H1 (cell line): ENCODE data around the gene DNAJC10. TPM values are rescaled to one million over a fixed set of nuclear protein-coding genes. Genes with fewer than 3 reads are reported as not detected.

Experiments used
- CTCF ChIA-PET: fragments of 300-600 bp; sonication (Branson Sonifier 250); formaldehyde crosslinking; loops from one replicate; lab custom pipeline; 2021; ENCODE audit not compliant: partially characterized antibody; lab: Charles Lee
- POLR2A ChIA-PET: fragments of 300-600 bp; sonication (Branson Sonifier 250); formaldehyde crosslinking; loops from one replicate; lab custom pipeline; 2021; ENCODE audit warnings: inconsistent platforms; ENCODE audit not compliant: partially characterized antibody; lab: Charles Lee
- DNase-seq, 2 experiments: peaks; one replicate each; pipeline versions ENCODE4 v3.0.0 to v3.0.0-alpha.2; 2010 to 2022; ENCODE audit warnings: low spot score in 2 of 2, low read depth in 1 of 2, mixed read lengths in 1 of 2
- FAIRE-seq: peaks from 2 replicates; lab custom pipeline; 2011; peaks lifted over from hg19 to GRCh38; lab: Jason Lieb, UNC
- H2AFZ ChIP-seq: 2 replicates; pipeline ENCODE4 v1.8.1; 2012; ENCODE audit warnings: low read length, inconsistent platforms
- H2AK5ac ChIP-seq: 2 replicates; pipeline ENCODE4 v1.6.1; 2013; ENCODE audit warnings: low read depth, low read length
- H2BK120ac ChIP-seq: replicated peaks from 2 replicates; pipeline ENCODE3; 2013; ENCODE audit warnings: low read depth, low read length, inconsistent platforms
- H2BK12ac ChIP-seq: 2 replicates; pipeline ENCODE4 v1.6.1; 2013; ENCODE audit warnings: low read depth, low read length
- H2BK15ac ChIP-seq: 2 replicates; pipeline ENCODE4 v1.6.1; 2013; ENCODE audit warnings: low read length
- H2BK20ac ChIP-seq: 2 replicates; pipeline ENCODE4 v1.6.1; 2013; ENCODE audit warnings: low read length
- H2BK5ac ChIP-seq: 2 replicates; pipeline ENCODE4 v1.6.1; 2013; ENCODE audit warnings: low read depth, low read length
- H3K14ac ChIP-seq: 2 replicates; pipeline ENCODE4 v1.6.1; 2013; ENCODE audit warnings: inconsistent platforms; ENCODE audit not compliant: insufficient read length
- H3K18ac ChIP-seq: 2 replicates; pipeline ENCODE4 v1.6.1; 2013; ENCODE audit warnings: low read length; ENCODE audit errors: extremely low read depth
- H3K23ac ChIP-seq: 2 replicates; pipeline ENCODE4 v1.6.1; 2013; ENCODE audit warnings: inconsistent platforms; ENCODE audit not compliant: insufficient read length
- H3K23me2 ChIP-seq: 2 replicates; pipeline ENCODE4 v1.6.1; 2013; ENCODE audit warnings: low read depth, low read length
- H3K27ac ChIP-seq: 2 replicates; pipeline ENCODE4 v1.6.1; 2011; ENCODE audit warnings: low read depth, low read length, inconsistent platforms
- H3K27me3 ChIP-seq, 4 experiments: replicated peaks in 1 of 4; 1 replicate in 1 of 4; 2 replicates in 3 of 4; pipeline versions ENCODE4 v1.6.1 to v1.8.1; 2011 to 2013; ENCODE audit warnings: low read length in 3 of 4, mild to moderate bottlenecking in 3 of 4, inconsistent platforms in 2 of 4, mixed read lengths in 2 of 4, moderate library complexity in 1 of 4; ENCODE audit not compliant: control insufficient read depth in 3 of 4, insufficient read depth in 3 of 4; ENCODE audit errors: extremely low read depth in 1 of 4
- H3K36me3 ChIP-seq, 4 experiments: 2 replicates each; pipeline versions ENCODE4 v1.6.1 to v1.8.1; 2011 to 2013; ENCODE audit warnings: mild to moderate bottlenecking in 4 of 4, low read length in 3 of 4, moderate library complexity in 2 of 4, control low read depth in 1 of 4, inconsistent platforms in 1 of 4; ENCODE audit not compliant: insufficient read depth in 4 of 4, control insufficient read depth in 2 of 4
- H3K4ac ChIP-seq: replicated peaks from 2 replicates; pipeline ENCODE3; 2013; ENCODE audit warnings: low read length, low read depth, mixed read lengths, inconsistent platforms; ENCODE audit not compliant: insufficient read length
- H3K4me1 ChIP-seq, 4 experiments: replicated peaks in 1 of 4; 1 replicate in 1 of 4; 2 replicates in 3 of 4; pipeline versions ENCODE4 v1.6.1 to v1.8.1; 2011 to 2013; ENCODE audit warnings: low read length in 3 of 4, inconsistent platforms in 2 of 4, mixed read lengths in 1 of 4; ENCODE audit not compliant: insufficient read depth in 4 of 4, control insufficient read depth in 3 of 4
- H3K4me2 ChIP-seq, 2 experiments: 2 replicates each; pipeline versions ENCODE4 v1.6.1 to v1.8.1; 2011 to 2013; ENCODE audit warnings: low read depth in 2 of 2, low read length in 2 of 2, control low read depth in 1 of 2, inconsistent platforms in 1 of 2, mild to moderate bottlenecking in 1 of 2; ENCODE audit not compliant: insufficient read depth in 1 of 2
- H3K4me3 ChIP-seq, 4 experiments: fragments of 200-600, 300-600 bp in 1 of 4; sonication (generic), shearing (Covaris generic), sonication (Bioruptor Twin) in 1 of 4; 2 replicates each; pipeline versions ENCODE4 v1.5.1 to v1.8.1; 2011 to 2016; ENCODE audit warnings: low read length in 4 of 4, low read depth in 3 of 4, control low read depth in 2 of 4, inconsistent platforms in 2 of 4, mild to moderate bottlenecking in 2 of 4, mixed read lengths in 1 of 4, moderate library complexity in 1 of 4; ENCODE audit not compliant: insufficient read depth in 2 of 4; ENCODE audit errors: extremely low read depth in 1 of 4
- H3K56ac ChIP-seq: replicated peaks from 2 replicates; pipeline ENCODE3; 2013; ENCODE audit warnings: low read depth, mild to moderate bottlenecking, mixed read lengths, low read length, inconsistent platforms; ENCODE audit not compliant: insufficient read length
- H3K79me1 ChIP-seq: 2 replicates; pipeline ENCODE4 v1.6.1; 2013; ENCODE audit warnings: low read depth, low read length, control low read depth
- H3K79me2 ChIP-seq, 2 experiments: 2 replicates each; pipeline versions ENCODE4 v1.6.1 to v1.8.1; 2012 to 2013; ENCODE audit warnings: low read length in 2 of 2, mild to moderate bottlenecking in 2 of 2, inconsistent platforms in 1 of 2; ENCODE audit not compliant: insufficient read depth in 2 of 2, control insufficient read depth in 1 of 2
- H3K9ac ChIP-seq, 4 experiments: replicated peaks in 1 of 4; 1 replicate in 1 of 4; 2 replicates in 3 of 4; pipeline versions ENCODE4 v1.6.1 to v1.8.1; 2011 to 2013; ENCODE audit warnings: low read depth in 3 of 4, low read length in 3 of 4, control low read depth in 2 of 4, mild to moderate bottlenecking in 2 of 4, moderate library complexity in 2 of 4, inconsistent platforms in 1 of 4; ENCODE audit errors: extremely low read depth in 1 of 4
- H3K9me3 ChIP-seq, 2 experiments: 2 replicates each; pipeline versions ENCODE4 v1.6.1 to v1.8.1; 2012 to 2013; ENCODE audit warnings: mild to moderate bottlenecking in 2 of 2, moderate library complexity in 2 of 2, control low read depth in 1 of 2, inconsistent platforms in 1 of 2, low read depth in 1 of 2, low read length in 1 of 2, mixed read lengths in 1 of 2; ENCODE audit not compliant: insufficient read depth in 2 of 2
- H4K20me1 ChIP-seq, 2 experiments: replicated peaks in 1 of 2; 2 replicates each; pipeline versions ENCODE3 to v1.8.1; 2011 to 2013; ENCODE audit warnings: inconsistent platforms in 2 of 2, low read length in 2 of 2, mild to moderate bottlenecking in 1 of 2; ENCODE audit not compliant: insufficient read depth in 2 of 2, control insufficient read depth in 1 of 2
- H4K5ac ChIP-seq: 2 replicates; pipeline ENCODE4 v1.6.1; 2013; ENCODE audit warnings: low read length, low read depth, mixed read lengths, inconsistent platforms; ENCODE audit not compliant: insufficient read length
- H4K8ac ChIP-seq: 2 replicates; pipeline ENCODE4 v1.8.0; 2013; ENCODE audit warnings: mild to moderate bottlenecking, moderate library complexity, low read length, inconsistent platforms; ENCODE audit not compliant: insufficient read depth; ENCODE audit errors: extremely low read depth
- H4K91ac ChIP-seq: replicated peaks from 2 replicates; pipeline ENCODE3; 2013; ENCODE audit warnings: low read length, mixed read lengths, inconsistent platforms; ENCODE audit not compliant: insufficient read length
- BCL11A ChIP-seq, 2 experiments: IDR thresholded peaks; one replicate each; pipeline ENCODE4 v1.6.1; 2011; ENCODE audit warnings: low read depth in 2 of 2, low read length in 2 of 2, mild to moderate bottlenecking in 2 of 2
- CEBPB ChIP-seq: IDR thresholded peaks from 2 replicates; pipeline ENCODE4 v1.6.1; 2012; ENCODE audit warnings: low read depth, low read length
- CHD1 ChIP-seq: IDR thresholded peaks from 2 replicates; pipeline ENCODE4 v1.6.1; 2012; ENCODE audit warnings: low read depth, low read length, improper control_type of control experiment
- CTBP2 ChIP-seq: IDR thresholded peaks from 2 replicates; pipeline ENCODE4 v1.7.0; 2011; ENCODE audit warnings: borderline replicate concordance, mild to moderate bottlenecking, moderate library complexity, mixed read lengths, low read length; ENCODE audit not compliant: insufficient read depth, insufficient read length
- EGR1 ChIP-seq: IDR thresholded peaks from 2 replicates; pipeline ENCODE4 v1.6.1; 2011; ENCODE audit warnings: low read depth, low read length, borderline replicate concordance
- EP300 ChIP-seq, 2 experiments: IDR thresholded peaks; 1 replicate in 1 of 2; 2 replicates in 1 of 2; pipeline ENCODE4 v1.6.1; 2011 to 2012; ENCODE audit warnings: low read depth in 2 of 2, low read length in 2 of 2, mild to moderate bottlenecking in 2 of 2, borderline replicate concordance in 1 of 2, inconsistent platforms in 1 of 2, moderate library complexity in 1 of 2
- EZH2 ChIP-seq: fragments of 200-600 bp; sonication (generic); IDR thresholded peaks from 2 replicates; pipeline ENCODE4 v1.7.1; 2012; ENCODE audit warnings: low read depth, mild to moderate bottlenecking, moderate library complexity, low read length, inconsistent platforms; ENCODE audit not compliant: severe bottlenecking
- GTF2F1 ChIP-seq: IDR thresholded peaks from 2 replicates; pipeline ENCODE4 v1.6.1; 2012; ENCODE audit warnings: low read depth, low read length, improper control_type of control experiment, borderline replicate concordance
- JUN ChIP-seq: IDR thresholded peaks from 2 replicates; pipeline ENCODE4 v1.6.1; 2011; ENCODE audit warnings: low read depth, mild to moderate bottlenecking, improper control_type of control experiment, low read length
- JUND ChIP-seq: IDR thresholded peaks from 2 replicates; pipeline ENCODE4 v1.6.1; 2011; ENCODE audit warnings: mild to moderate bottlenecking, improper control_type of control experiment, low read length
- KDM4A ChIP-seq: IDR thresholded peaks from one replicate; pipeline ENCODE4 v1.7.1; 2012; ENCODE audit warnings: low read depth, mild to moderate bottlenecking, moderate library complexity, low read length, inconsistent platforms; ENCODE audit not compliant: severe bottlenecking
- PHF8 ChIP-seq: fragments of 200-600 bp; sonication (generic); conservative IDR thresholded peaks from 2 replicates; pipeline ENCODE4 v1.7.1; 2012; ENCODE audit warnings: low read depth, mild to moderate bottlenecking, inconsistent platforms, low read length, moderate library complexity
- RNF2 ChIP-seq: fragments of 200-900, 300-1000 bp; sonication (generic); IDR thresholded peaks from 2 replicates; pipeline ENCODE4 v1.7.1; 2016; ENCODE audit warnings: borderline replicate concordance, low read depth, mild to moderate bottlenecking, antibody characterized with exemption, low read length; ENCODE audit not compliant: poor library complexity, severe bottlenecking; ENCODE audit errors: missing control alignments
- TAF1 ChIP-seq: IDR thresholded peaks from 2 replicates; pipeline ENCODE4 v1.6.1; 2011; ENCODE audit warnings: mild to moderate bottlenecking, low read depth, low read length
- TCF12 ChIP-seq: IDR thresholded peaks from 2 replicates; pipeline ENCODE4 v1.6.1; 2011; ENCODE audit warnings: low read depth, mild to moderate bottlenecking, low read length
- polyA plus RNA-seq, 7 experiments: library from polyadenylated mRNA; depleted of rRNA in 3 of 7; stranded (reverse) in 5 of 7; unstranded in 2 of 7; fragments of >200 nt in 5 of 7; fragments of 200-250 nt in 2 of 7; gene quantifications; 1 replicate in 5 of 7; 2 replicates in 1 of 7; 4 replicates in 1 of 7; pipeline versions ENCODE4 v1.2.1 to v1.2.3, GENCODE V29; 2011 to 2013; ENCODE audit warnings: missing spikeins in 2 of 7, mixed read lengths in 2 of 7
- total RNA-seq: library from RNA; stranded (reverse); fragmentation: NEBNext Ultra II Directional; extraction: Animal tissue kit (Norgen Biotek cat#: 25700); gene quantifications from 2 replicates; pipeline ENCODE4 v1.2.1, GENCODE V29; 2021

Gene DNAJC10
- total and polyA plus RNA-seq, 2 of the 8 experiments (the other 6 are each of a cell fraction or from before 2014, with no cell fraction given), result 23.2 to 121 TPM

DNA sequence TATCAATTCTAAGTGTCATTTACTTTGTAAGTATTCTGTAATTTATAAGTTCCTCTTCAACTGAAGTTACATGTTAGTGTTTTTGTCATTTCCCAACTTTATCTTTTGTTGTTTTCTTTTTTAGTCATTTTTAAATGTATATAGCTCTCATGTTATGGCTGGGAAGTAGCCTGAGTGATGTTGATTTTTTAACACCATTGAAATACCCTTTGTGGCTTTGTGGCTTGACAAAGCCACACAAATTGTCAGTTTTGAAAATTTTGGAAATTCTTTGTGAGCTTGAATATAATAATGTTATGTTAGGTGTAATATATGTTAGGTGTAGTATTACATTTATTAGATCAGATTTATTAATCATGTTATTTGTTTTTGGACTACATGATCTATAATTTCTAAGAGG lies 16.7 kb downstream of the DNAJC10 start:
- H3K36me3 ChIP-seq, result peaks cover 0 to 62% (median 12%) of the 10 kb centered on the region in 4 experiments; a peak in 7 of 8 replicates
- ChIA-PET CTCF (interaction anchor here (0.8 to 0.9 kb wide), 2 partner anchors 35 to 548 kb away, joined by 3 read pairs; no protein-coding TSS in a partner anchor), POLR2A (no interaction called here)
- FAIRE-seq (no peak), DNase-seq (no peak)
- H3K23ac ChIP-seq, result no peak overlapping the region
- H3K4me1 ChIP-seq, result no peaks in the 10 kb centered on the region
- no peak for TF ChIP-seq KDM4A
- no peak for TF ChIP-seq JUN
- no peak for TF ChIP-seq EZH2
- TF ChIP-seq CTBP2, result no peak
- no peak for TF ChIP-seq PHF8
- no peak for TF ChIP-seq GTF2F1
- no peak for TF ChIP-seq EP300 (IDR thresholded peaks at IDR 0.05; ENCODE audit: borderline replicate concordance in 1 of 2, low read depth in 2 of 2, low read length in 2 of 2)
- no peak for TF ChIP-seq JUND
- TF ChIP-seq CHD1, result no peak
- no peak for TF ChIP-seq RNF2
- no peak for TF ChIP-seq EGR1
- TF ChIP-seq CEBPB, result no peak
- TF ChIP-seq TAF1, result no peak
- TF ChIP-seq TCF12, result no peak
- TF ChIP-seq BCL11A (IDR thresholded peaks at IDR 0.05; ENCODE audit: low read depth in 2 of 2, low read length in 2 of 2), result no peak
- H3K27ac ChIP-seq, result no peak overlapping the region
- no peak overlapping the region for H2AFZ ChIP-seq
- H3K56ac ChIP-seq, result no peak overlapping the region
- H3K79me1 ChIP-seq, result no peaks in the 10 kb centered on the region
- H3K27me3 ChIP-seq, result no peaks in the 10 kb centered on the region
- H2BK5ac ChIP-seq, result no peak overlapping the region
- H3K79me2 ChIP-seq, result no peaks in the 10 kb centered on the region
- H3K4ac ChIP-seq, result no peak overlapping the region
- no peak overlapping the region for H2BK12ac ChIP-seq
- H3K9me3 ChIP-seq, result no peaks in the 10 kb centered on the region
- no peak overlapping the region for H2BK20ac ChIP-seq
- no peak overlapping the region for H4K91ac ChIP-seq
- H2BK120ac ChIP-seq, result no peak overlapping the region
- H2BK15ac ChIP-seq, result no peak overlapping the region
- H4K20me1 ChIP-seq, result peaks cover 0 to 3% of the 10 kb centered on the region in 2 experiments
- no peak overlapping the region for H4K5ac ChIP-seq
- no peak overlapping the region for H4K8ac ChIP-seq
- no peak overlapping the region for H2AK5ac ChIP-seq
- no peak overlapping the region for H3K18ac ChIP-seq
- no peaks in the 10 kb centered on the region; the same call in 1 of the 2 replicates for H3K23me2 ChIP-seq
- no peak overlapping the region for H3K14ac ChIP-seq
- no peak overlapping the region for H3K4me3 ChIP-seq
- no peak overlapping the region for H3K9ac ChIP-seq
- no peak overlapping the region for H3K4me2 ChIP-seq
